Stromal cell of bone marrow (primary cell): ENCODE data around the gene HLA-DRB1.
"Not testable (repeated sequence)": the region's sequence is repeated elsewhere in the genome, so short reads cannot be mapped to it uniquely, and the experiment has no call there.

Experiments used
- DNase-seq: peaks from one replicate; pipeline ENCODE4 v3.0.0-alpha.2; 2012; ENCODE audit warnings: low read depth

HLA-DRB1 gene

GRCh38 chr6:32609391-32609730 lies 19.7 kb upstream of the HLA-DRB1 start:
- no peak for DNase-seq

- no peak for DNase-seq
These were observed 18.7 kb upstream of the HLA-DRB1 start for GRCh38 chr6:32608362-32608761.

GRCh38 chr6:32607988-32608298 lies 18.3 kb upstream of the HLA-DRB1 start:
- no peak for DNase-seq

GRCh38 chr6:32607263-32607987 lies 17.8 kb upstream of the HLA-DRB1 start:
- no peak for DNase-seq

- DNase-seq, result no peak
These were observed 14.8 kb upstream of the HLA-DRB1 start for GRCh38 chr6:32604434-32604877.

GRCh38 chr6:32603888-32604287 lies 14.2 kb upstream of the HLA-DRB1 start:
- no peak for DNase-seq

- DNase-seq, result no peak
These were observed 13.6 kb upstream of the HLA-DRB1 start for GRCh38 chr6:32603222-32603621.

- DNase-seq, result no peak
These were observed 12.7 kb upstream of the HLA-DRB1 start for GRCh38 chr6:32602383-32602782.

- no peak for DNase-seq
These were observed 7.4 kb upstream of the HLA-DRB1 start for GRCh38 chr6:32597024-32597423.

- DNase-seq, result not testable (repeated sequence)
These were observed 1.1 kb upstream of the HLA-DRB1 start for GRCh38 chr6:32590713-32591112.

GRCh38 chr6:32588156-32588555 lies 1.5 kb downstream of the HLA-DRB1 start:
- no peak for DNase-seq

- DNase-seq, result no peak
These were observed 6.1 kb downstream of the HLA-DRB1 start for GRCh38 chr6:32583527-32583898.

GRCh38 chr6:32581315-32582095 lies 8.1 kb downstream of the HLA-DRB1 start:
- no peak for DNase-seq

GRCh38 chr6:32580593-32580992 lies 9.1 kb downstream of the HLA-DRB1 start:
- no peak for DNase-seq

GRCh38 chr6:32578962-32579361 lies 10.7 kb downstream of the HLA-DRB1 start:
- no peak for DNase-seq

- not testable (repeated sequence) for DNase-seq
These were observed 12.2 kb downstream of the HLA-DRB1 start for GRCh38 chr6:32577493-32577892.

- no peak for DNase-seq
These were observed 13.4 kb downstream of the HLA-DRB1 start for GRCh38 chr6:32576250-32576649.

GRCh38 chr6:32570363-32570905 lies 19.2 kb downstream of the HLA-DRB1 start:
- no peak for DNase-seq

GRCh38 chr6:32568561-32568960 lies 21.1 kb downstream of the HLA-DRB1 start:
- DNase-seq, result no peak

GRCh38 chr6:32566957-32567356 lies 22.7 kb downstream of the HLA-DRB1 start:
- DNase-seq, result no peak

- DNase-seq, result no peak
These were observed 24.1 kb downstream of the HLA-DRB1 start for GRCh38 chr6:32565511-32565910.

- no peak for DNase-seq
These were observed 26.7 kb downstream of the HLA-DRB1 start for GRCh38 chr6:32562940-32563339.

GRCh38 chr6:32559747-32560146 lies 29.9 kb downstream of the HLA-DRB1 start:
- no peak for DNase-seq
